ENCODE data around the gene NUP205.

GRCh38 chr7:135510592-135511183, 47.0 kb upstream of the NUP205 start:
- no peak for TF ChIP-seq CTCF (IDR thresholded peaks at IDR 0.05)
- no peak for TF ChIP-seq POLR2A (IDR thresholded peaks at IDR 0.05)
